ENCODE data around the gene PPP2R3A.
"Not testable (repeated sequence)": the region's sequence is repeated elsewhere in the genome, so short reads cannot be mapped to it uniquely, and the experiment has no call there.

PPP2R3A gene

GRCh38 chr3:135965506-135966270, at the start of gene PPP2R3A:
Gene PPP2R3A, plus strand, starts transcription at chr3:135965728. Its CDS starts 35,771 bp downstream, at chr3:136001499.
- FAIRE-seq (no peak), DNase-seq (ENCODE audit: low spot score) (peak; percentile 73)

GRCh38 chr3:135916310-135916709, 49.2 kb upstream of the PPP2R3A start:
- no peak for DNase-seq (ENCODE audit: low spot score)
- no peak for FAIRE-seq

- FAIRE-seq (no peak), DNase-seq (ENCODE audit: low spot score) (no peak)
Observed at GRCh38 chr3:135917076-135917475, 48.5 kb upstream of the PPP2R3A start.

- FAIRE-seq (no peak), DNase-seq (ENCODE audit: low spot score) (no peak)
Observed at GRCh38 chr3:135917927-135918597, 47.5 kb upstream of the PPP2R3A start.

- DNase-seq (ENCODE audit: low spot score) = peak; percentile 54
Observed at GRCh38 chr3:135918600-135918999, 46.9 kb upstream of the PPP2R3A start.

GRCh38 chr3:135920275-135920674, 45.3 kb upstream of the PPP2R3A start:
- DNase-seq (ENCODE audit: low spot score) (no peak), FAIRE-seq (no peak)

More at GRCh38 chr3:135918600-135918999, 46.9 kb upstream of the PPP2R3A start:
- peak; percentile 88 for FAIRE-seq

- FAIRE-seq = no peak
- peak; percentile 75 for DNase-seq (ENCODE audit: low spot score)
Observed at GRCh38 chr3:135922903-135923250, 42.7 kb upstream of the PPP2R3A start.

GRCh38 chr3:135924506-135924905, 41.0 kb upstream of the PPP2R3A start:
- DNase-seq (ENCODE audit: low spot score) (no peak), FAIRE-seq (no peak)

- no peak for FAIRE-seq
- no peak for DNase-seq (ENCODE audit: low spot score)
Observed at GRCh38 chr3:135926664-135927063, 38.9 kb upstream of the PPP2R3A start.

- no peak for FAIRE-seq
- DNase-seq (ENCODE audit: low spot score) = no peak
Observed at GRCh38 chr3:135927155-135927554, 38.4 kb upstream of the PPP2R3A start.

GRCh38 chr3:135929670-135930069, 35.9 kb upstream of the PPP2R3A start:
- no peak for DNase-seq (ENCODE audit: low spot score)

GRCh38 chr3:135930255-135930654, 35.3 kb upstream of the PPP2R3A start:
- no peak for DNase-seq (ENCODE audit: low spot score)
- no peak for FAIRE-seq

More at GRCh38 chr3:135929670-135930069, 35.9 kb upstream of the PPP2R3A start:
- FAIRE-seq = no peak

GRCh38 chr3:135935171-135935570, 30.4 kb upstream of the PPP2R3A start:
- DNase-seq (ENCODE audit: low spot score); FAIRE-seq: not testable (repeated sequence)

GRCh38 chr3:135937766-135938165, 27.8 kb upstream of the PPP2R3A start:
- not testable (repeated sequence) for DNase-seq (ENCODE audit: low spot score); FAIRE-seq

GRCh38 chr3:135944831-135945230, 20.7 kb upstream of the PPP2R3A start:
- DNase-seq (ENCODE audit: low spot score) (no peak), FAIRE-seq (no peak)

- no peak for FAIRE-seq
- DNase-seq (ENCODE audit: low spot score) = no peak
Observed at GRCh38 chr3:135950941-135951340, 14.6 kb upstream of the PPP2R3A start.

- no peak for FAIRE-seq
- no peak for DNase-seq (ENCODE audit: low spot score)
Observed at GRCh38 chr3:135964160-135964955, 1.2 kb upstream of the PPP2R3A start.

GRCh38 chr3:135965129-135965505, 411 bp upstream of the PPP2R3A start:
- DNase-seq (ENCODE audit: low spot score) (no peak), FAIRE-seq (no peak)

- FAIRE-seq = no peak
- DNase-seq (ENCODE audit: low spot score) = no peak
Observed at GRCh38 chr3:135966271-135966961, 888 bp downstream of the PPP2R3A start.

GRCh38 chr3:135966962-135967274, 1.4 kb downstream of the PPP2R3A start:
- no peak for FAIRE-seq
- no peak for DNase-seq (ENCODE audit: low spot score)

GRCh38 chr3:135967867-135968266, 2.3 kb downstream of the PPP2R3A start:
- FAIRE-seq = no peak

More at GRCh38 chr3:135967867-135968266, 2.3 kb downstream of the PPP2R3A start:
- no peak for DNase-seq (ENCODE audit: low spot score)
